HepG2 (cell line): ENCODE measurements around the gene RPA1. TPM values are rescaled to one million over a fixed set of nuclear protein-coding genes. Genes with fewer than 3 reads are reported as not detected.
A peak's percentile ranks its signal among the peaks of the same experiment; 100 is the strongest.

Source experiments
- CENPT ChIP-seq: sonication (generic); formaldehyde crosslinking; IDR thresholded peaks from 2 replicates; pipeline ENCODE4 v1.8.0; 2022; ENCODE audit warnings: low read depth, mild to moderate bottlenecking, moderate library complexity, missing genetic modification reagents
- ELF3 ChIP-seq: IDR thresholded peaks from 2 replicates; pipeline ENCODE4 v1.6.1; 2016; ENCODE audit warnings: missing genetic modification reagents, missing compliant biosample characterization
- GPN1 ChIP-seq: sonication (generic); formaldehyde crosslinking; IDR thresholded peaks from 2 replicates; pipeline ENCODE4 v1.5.1; 2020; ENCODE audit warnings: missing genetic modification reagents, borderline replicate concordance
- JUNB ChIP-seq: sonication (generic); formaldehyde crosslinking; IDR thresholded peaks from 2 replicates; pipeline ENCODE4 v1.8.0; 2022; ENCODE audit warnings: missing genetic modification reagents, mild to moderate bottlenecking, borderline replicate concordance
- KDM5B ChIP-seq: sonication (generic); formaldehyde crosslinking; IDR thresholded peaks from 2 replicates; pipeline ENCODE4 v1.4.0; 2020; ENCODE audit warnings: missing genetic modification reagents, mild to moderate bottlenecking, borderline replicate concordance
- MXD1 ChIP-seq: sonication (generic); formaldehyde crosslinking; IDR thresholded peaks from 2 replicates; pipeline ENCODE4 v1.4.0; 2020; ENCODE audit warnings: mild to moderate bottlenecking, missing genetic modification reagents
- MXI1 ChIP-seq: IDR thresholded peaks from 3 replicates; pipeline ENCODE4 v1.6.1; 2012; ENCODE audit warnings: low read depth, low read length, inconsistent platforms, borderline replicate concordance
- NR2F6 ChIP-seq, 2 experiments: IDR thresholded peaks; 2 replicates each; pipeline ENCODE4 v1.6.1; 2016; ENCODE audit warnings: antibody characterized with exemption in 1 of 2, mild to moderate bottlenecking in 1 of 2
- PHF21A ChIP-seq: sonication (generic); formaldehyde crosslinking; IDR thresholded peaks from 2 replicates; pipeline ENCODE4 v1.5.0; 2020; ENCODE audit warnings: mild to moderate bottlenecking, missing genetic modification reagents
- REL ChIP-seq: sonication (generic); formaldehyde crosslinking; conservative IDR thresholded peaks from 2 replicates; pipeline ENCODE4 v1.8.0; 2022; ENCODE audit warnings: mild to moderate bottlenecking, missing genetic modification reagents, moderate library complexity
- RFXANK ChIP-seq: IDR thresholded peaks from 2 replicates; pipeline ENCODE4 v1.6.1; 2016
- SALL1 ChIP-seq: sonication (generic); formaldehyde crosslinking; IDR thresholded peaks from 2 replicates; pipeline ENCODE4 v1.8.0; 2022; ENCODE audit warnings: mild to moderate bottlenecking, missing genetic modification reagents
- SAP130 ChIP-seq: IDR thresholded peaks from 2 replicates; pipeline ENCODE4 v1.6.1; 2016; ENCODE audit warnings: low read depth
- SIN3A ChIP-seq: IDR thresholded peaks from 2 replicates; pipeline ENCODE4 v1.6.1; 2011; ENCODE audit warnings: low read depth, mild to moderate bottlenecking, control low read depth, low read length, borderline replicate concordance
- SP5 ChIP-seq: IDR thresholded peaks from 2 replicates; pipeline ENCODE4 v1.6.1; 2016; ENCODE audit warnings: low read depth, borderline replicate concordance
- TBX3 ChIP-seq: fragments of 450-650 bp; IDR thresholded peaks from 2 replicates; pipeline ENCODE4 v1.6.1; 2017; ENCODE audit warnings: antibody characterized with exemption, mild to moderate bottlenecking, inconsistent platforms, borderline replicate concordance
- TCF7L2 ChIP-seq: IDR thresholded peaks from 2 replicates; pipeline ENCODE4 v1.6.1; 2011; ENCODE audit warnings: mild to moderate bottlenecking, low read depth, low read length, moderate library complexity
- THYN1 ChIP-seq: sonication (generic); formaldehyde crosslinking; IDR thresholded peaks from 2 replicates; pipeline ENCODE4 v1.8.1; 2023; ENCODE audit warnings: low read depth, mild to moderate bottlenecking, moderate library complexity, missing genetic modification reagents, borderline replicate concordance
- ZBTB4 ChIP-seq: sonication (generic); formaldehyde crosslinking; IDR thresholded peaks from 2 replicates; pipeline ENCODE4 v1.4.0; 2020; ENCODE audit warnings: missing genetic modification reagents, mild to moderate bottlenecking, borderline replicate concordance
- ZNF225 ChIP-seq: sonication (generic); formaldehyde crosslinking; IDR thresholded peaks from 2 replicates; pipeline ENCODE4 v1.4.0; 2020; ENCODE audit warnings: mild to moderate bottlenecking, missing genetic modification reagents
- ZNF335 ChIP-seq: sonication (generic); formaldehyde crosslinking; IDR thresholded peaks from 2 replicates; pipeline ENCODE4 v1.4.0; 2020; ENCODE audit warnings: missing genetic modification reagents
- ZNF543 ChIP-seq: sonication (generic); formaldehyde crosslinking; IDR thresholded peaks from 2 replicates; pipeline ENCODE4 v1.4.0; 2020; ENCODE audit warnings: mild to moderate bottlenecking, missing genetic modification reagents
- ZNF564 ChIP-seq: sonication (generic); formaldehyde crosslinking; IDR thresholded peaks from 2 replicates; pipeline ENCODE4 v1.8.1; 2023; ENCODE audit warnings: mild to moderate bottlenecking, missing genetic modification reagents
- ZNF691 ChIP-seq: sonication (generic); formaldehyde crosslinking; IDR thresholded peaks from 2 replicates; pipeline ENCODE4 v1.4.0; 2020; ENCODE audit warnings: missing genetic modification reagents, low read depth, mild to moderate bottlenecking, borderline replicate concordance
- ZNF740 ChIP-seq: sonication (generic); formaldehyde crosslinking; IDR thresholded peaks from 2 replicates; pipeline ENCODE4 v1.4.0; 2020; ENCODE audit warnings: missing genetic modification reagents
- ZSCAN25 ChIP-seq: sonication (generic); formaldehyde crosslinking; IDR thresholded peaks from 2 replicates; pipeline ENCODE4 v1.8.0; 2022; ENCODE audit warnings: mild to moderate bottlenecking, missing genetic modification reagents
- polyA plus RNA-seq, 8 experiments: library from polyadenylated mRNA; depleted of rRNA in 3 of 8; stranded (reverse) in 7 of 8; unstranded in 1 of 8; fragments of >200 nt; fragmentation: Illumina TruSeq in 4 of 8; extraction: Trizol in 4 of 8; gene quantifications; 2 replicates each; pipeline versions ENCODE4 v1.2.1 to v1.2.3, GENCODE V29; 2011 to 2016; ENCODE audit warnings: low read depth in 4 of 8, missing spikeins in 1 of 8, mixed read lengths in 1 of 8; ENCODE audit not compliant: insufficient read depth in 1 of 8
- total RNA-seq, 5 experiments: library from RNA; depleted of rRNA; stranded (reverse); fragments of >200 nt; fragmentation: Illumina TruSeq; extraction: Trizol; gene quantifications; 2 replicates each; pipeline ENCODE4 v1.2.3, GENCODE V29; 2016; ENCODE audit warnings: low read depth in 1 of 5

Gene RPA1
- total and polyA plus RNA-seq, 2 of the 13 experiments (the other 11 are each of a cell fraction or from before 2014, with no cell fraction given): 13.9 to 37.6 TPM

- TF ChIP-seq ZNF691 (CRISPR knock-in tag) (0 out of 2 replicates have a peak, but pooled peaks have one; percentile 30), ZNF335 (no peak), PHF21A (CRISPR knock-in tag) (0 out of 2 replicates have a peak, but pooled peaks have one; percentile 36), REL (CRISPR knock-in tag) (0 out of 2 replicates have a peak, but pooled peaks have one; percentile 61), MXD1 (CRISPR knock-in tag) (0 out of 2 replicates have a peak, but pooled peaks have one; percentile 45), ZNF564 (CRISPR knock-in tag) (no peak), ZBTB4 (CRISPR knock-in tag) (0 out of 2 replicates have a peak, but pooled peaks have one; percentile 17), SIN3A (no peak), RFXANK (CRISPR knock-in tag) (no peak), SP5 (CRISPR knock-in tag) (peak; percentile 77), SALL1 (peak; percentile 43; the same call in 1 of the 2 replicates), ZSCAN25 (no peak), JUNB (peak; percentile 61), SAP130 (CRISPR knock-in tag) (peak; percentile 45; the same call in 1 of the 2 replicates), MXI1 (no peak), ELF3 (no peak), ZNF543 (CRISPR knock-in tag) (no peak), THYN1 (CRISPR knock-in tag) (no peak), TBX3 (no peak), TCF7L2 (no peak), ZNF225 (CRISPR knock-in tag) (no peak), KDM5B (no peak), ZNF740 (CRISPR knock-in tag) (no peak), NR2F6 (IDR thresholded peaks at IDR 0.05) (no peak), NR2F6 (CRISPR knock-in tag; IDR thresholded peaks at IDR 0.05) (peak; percentile 51; the same call in 1 of the 2 replicates), GPN1 (CRISPR knock-in tag) (no peak), CENPT (CRISPR knock-in tag) (peak; percentile 74; the same call in 1 of the 2 replicates)
Measured at GRCh38 chr17:1946021-1946932, 116.5 kb downstream of the RPA1 start (continued).
